CD1c-positive myeloid dendritic cell (primary cell): Measurements from ENCODE around the gene PTPN4.

ENCODE experiments used
- DNase-seq: peaks from one replicate; pipeline ENCODE4 v3.0.0-alpha.2; 2016; ENCODE audit errors: extremely low spot score

Gene PTPN4

DNA sequence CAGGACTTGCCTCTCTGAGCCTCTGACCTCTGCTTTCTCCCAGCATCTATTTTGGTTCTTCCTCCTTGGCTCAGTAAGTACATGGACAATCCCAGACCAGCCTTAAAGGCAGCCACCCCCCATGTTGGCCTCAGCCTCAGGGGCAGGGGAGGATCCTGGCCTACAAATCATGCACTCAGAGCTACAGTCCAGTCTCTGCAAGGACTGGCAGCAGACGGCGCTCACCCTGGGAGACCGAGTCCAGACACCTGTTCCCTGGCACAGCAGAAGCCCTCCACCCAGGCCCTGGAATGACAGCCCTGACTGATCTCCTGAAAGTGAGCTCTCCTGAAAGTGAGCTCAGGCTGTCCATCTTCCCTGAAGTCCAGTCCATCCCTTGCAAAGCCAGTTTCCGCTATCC, 25.7 kb upstream of the PTPN4 start:
- no peak for DNase-seq

DNA sequence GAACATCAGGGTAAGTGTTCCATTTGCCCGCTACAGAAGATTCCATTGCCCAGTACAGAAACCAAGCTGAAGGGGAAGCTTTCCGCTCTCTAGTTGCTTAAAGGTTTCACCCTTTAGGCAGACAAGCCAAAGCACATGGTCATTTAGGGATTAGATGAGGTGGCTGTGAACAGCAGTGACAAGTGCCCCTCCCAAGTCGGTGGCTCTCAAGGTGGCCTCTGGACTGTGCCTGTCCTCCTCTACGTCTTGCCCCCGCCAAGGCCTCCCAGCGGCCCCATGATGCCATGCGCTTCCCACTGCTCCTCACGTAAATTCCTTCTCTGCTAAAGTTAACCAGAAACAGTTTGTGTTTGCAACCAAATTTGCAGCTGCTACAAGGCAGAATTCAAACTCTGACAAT, 24.2 kb upstream of the PTPN4 start:
- no peak for DNase-seq

DNA sequence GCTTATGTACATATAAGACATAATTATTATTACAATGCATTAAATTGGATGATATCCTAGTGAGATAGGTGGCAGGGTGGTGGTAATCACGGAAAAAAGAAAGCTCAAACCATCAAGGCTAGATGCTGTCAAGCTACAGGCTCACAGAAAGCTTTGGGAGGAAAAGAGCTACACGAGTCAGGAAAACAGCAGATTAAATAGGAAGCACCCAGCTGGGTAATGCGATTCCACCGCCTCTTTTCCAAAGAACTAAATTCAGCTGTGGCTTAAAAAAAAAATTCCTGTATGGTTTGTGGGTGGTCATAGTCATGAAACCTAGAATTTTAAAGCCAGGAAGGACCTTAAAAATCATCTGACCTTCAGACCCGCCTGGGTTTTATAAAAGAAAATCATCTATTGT, 23.7 kb upstream of the PTPN4 start:
- DNase-seq, result no peak

DNA sequence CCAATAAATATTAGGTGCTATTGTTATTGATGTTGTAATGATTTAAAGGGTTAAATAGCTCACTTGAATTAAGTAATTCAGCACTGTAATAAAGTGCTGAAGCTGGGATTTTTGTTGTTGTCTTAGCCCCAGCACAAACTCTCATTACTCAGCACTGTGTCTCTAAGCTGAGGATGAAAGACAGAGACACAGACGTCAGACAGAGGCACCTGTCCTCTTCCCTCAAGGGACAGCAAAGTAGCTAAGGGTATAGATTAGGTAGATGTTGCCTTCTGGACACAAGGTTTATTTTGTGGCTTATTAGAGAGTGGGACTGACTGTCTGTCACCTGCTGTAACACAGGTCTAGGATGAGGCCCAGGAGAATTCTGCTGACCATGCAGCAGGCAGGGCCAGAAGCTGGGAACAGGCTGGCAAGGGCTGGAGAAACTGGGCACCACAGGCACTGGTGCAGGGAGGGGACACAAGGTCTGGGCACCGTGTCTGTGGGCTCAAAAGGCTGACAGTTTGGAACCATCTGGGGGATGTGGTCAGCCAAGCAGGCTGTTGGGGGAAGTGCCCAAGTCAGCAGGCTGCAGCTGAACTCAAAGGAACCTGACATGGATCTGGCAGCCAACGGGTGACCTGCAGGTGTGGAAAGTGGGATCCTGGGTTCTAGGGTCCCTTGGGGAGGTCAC, 20.0 kb upstream of the PTPN4 start:
- DNase-seq, result no peak

DNA sequence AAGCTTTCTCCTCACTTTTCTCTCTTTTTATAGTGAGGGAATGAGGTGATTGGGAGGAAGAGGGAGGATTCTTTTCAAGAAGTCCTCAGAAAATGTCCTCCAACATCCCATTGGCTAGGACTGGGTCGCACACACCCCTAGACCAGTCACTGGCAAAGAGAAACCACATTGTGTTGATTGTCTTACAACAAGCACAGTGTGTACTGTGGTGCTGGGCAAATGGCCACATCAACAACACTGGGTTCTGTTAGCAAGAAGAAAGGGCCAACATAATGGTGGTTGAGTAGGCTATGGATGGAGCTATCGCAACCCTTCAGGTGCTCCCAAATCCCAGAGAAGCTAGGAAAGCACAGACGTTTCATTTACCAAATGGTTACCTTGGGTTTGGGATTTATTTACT, 18.7 kb upstream of the PTPN4 start:
- no peak for DNase-seq

DNA sequence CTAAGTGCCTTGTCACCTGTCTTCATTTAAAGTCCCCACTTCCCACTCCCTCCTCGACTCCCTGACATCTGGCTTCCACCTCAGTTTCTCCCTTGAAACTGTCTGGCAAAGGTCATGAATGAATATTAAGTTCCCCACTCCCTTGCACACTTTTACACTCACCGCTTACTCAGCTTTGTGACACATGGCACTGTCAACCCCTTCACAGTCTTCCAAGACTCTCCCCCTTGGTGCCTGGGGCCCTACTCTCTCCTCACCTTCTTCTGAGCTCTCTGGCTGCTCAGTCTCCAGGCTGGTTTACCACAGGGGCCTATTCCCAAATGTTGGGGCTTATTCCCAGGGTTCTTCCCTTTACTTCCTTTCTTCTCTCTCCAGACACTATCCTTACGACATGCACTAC, 17.9 kb upstream of the PTPN4 start:
- no peak for DNase-seq

DNA sequence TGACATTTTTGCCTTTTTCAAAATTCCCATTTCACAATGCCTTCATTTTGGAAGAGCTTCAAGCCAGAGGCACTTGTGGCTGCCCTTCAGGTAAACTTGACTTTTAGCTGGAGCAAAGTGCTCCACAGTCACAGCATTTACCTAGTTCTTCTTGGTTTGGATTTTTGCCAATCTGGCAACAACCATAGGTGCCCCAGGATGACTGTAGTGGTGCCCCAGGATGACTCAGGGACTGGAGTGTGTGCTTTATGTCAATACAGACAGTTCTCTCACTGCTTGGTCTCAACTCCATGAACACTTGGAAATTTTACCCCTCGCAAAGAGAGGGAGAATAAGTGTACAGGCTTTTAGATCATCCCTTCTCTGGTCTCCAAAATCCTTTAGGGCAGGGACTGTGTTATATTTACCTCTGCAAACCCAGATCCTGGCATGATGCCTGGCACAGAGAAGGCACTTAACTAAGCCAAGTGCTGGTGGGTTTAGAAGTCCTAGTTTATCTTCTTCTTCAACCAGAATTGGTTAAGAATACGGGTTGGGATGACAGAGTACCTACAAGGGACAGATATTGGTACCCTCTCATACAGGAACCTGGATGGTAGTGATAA, 15.3 kb upstream of the PTPN4 start:
- DNase-seq, result no peak

DNA sequence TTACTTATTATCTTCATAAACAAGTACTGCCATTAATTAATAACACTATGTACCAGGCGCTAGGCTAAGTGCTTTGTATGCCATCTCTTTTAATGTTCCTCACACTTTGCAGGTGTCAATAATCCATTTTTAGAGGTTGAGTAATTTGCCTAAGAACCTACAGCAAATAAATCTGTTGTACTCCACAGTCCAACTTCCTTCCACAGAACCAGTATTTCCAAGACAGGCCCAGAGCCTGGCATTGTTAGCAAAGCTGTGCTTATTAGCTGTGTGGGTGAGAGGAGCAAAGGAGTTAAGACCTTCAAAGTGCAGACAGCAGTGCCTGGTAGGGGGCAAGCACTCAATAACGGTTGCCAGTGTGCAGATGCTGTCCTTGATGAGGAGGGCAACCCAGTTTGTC, 14.2 kb upstream of the PTPN4 start:
- no peak for DNase-seq

DNA sequence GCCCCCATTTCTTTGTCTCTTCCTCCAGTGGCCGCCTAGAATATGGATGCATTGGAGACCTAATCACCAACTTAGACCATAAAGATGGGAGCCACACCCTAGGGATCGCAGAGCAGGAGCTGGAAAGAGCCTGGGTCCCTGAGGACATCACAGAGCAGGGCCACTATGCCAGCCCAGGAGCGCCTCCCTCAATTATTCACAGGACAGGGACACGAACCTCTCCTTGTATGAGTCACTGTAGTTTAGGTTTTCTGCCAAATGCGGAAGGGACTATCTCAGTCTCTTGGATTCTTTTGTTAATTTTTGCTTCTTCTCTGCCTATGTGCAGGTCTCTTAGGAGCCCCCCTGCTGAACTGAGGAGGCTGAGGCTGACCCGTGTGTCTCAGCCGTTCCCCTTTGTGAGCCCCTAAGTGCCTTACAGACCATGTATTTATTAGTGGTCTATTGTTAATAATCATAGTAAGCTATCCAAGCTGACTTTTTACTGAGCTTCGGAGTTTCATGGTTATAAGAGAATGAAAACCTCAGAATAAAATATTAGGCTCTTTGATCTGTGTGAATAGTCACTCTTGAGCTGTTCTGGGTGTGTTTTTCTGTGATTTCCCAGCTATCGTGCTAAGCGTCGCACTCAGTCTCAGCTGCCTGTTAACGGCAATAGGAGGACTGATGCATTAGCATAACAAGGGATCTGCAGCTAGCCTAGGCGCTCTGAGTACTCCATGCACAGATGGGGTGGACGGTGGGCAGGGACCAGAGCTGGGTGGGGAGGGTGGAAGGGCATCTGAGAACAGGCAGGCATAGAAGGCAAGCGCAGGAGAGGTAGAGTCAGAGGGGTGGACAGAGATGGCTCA, 12.7 kb upstream of the PTPN4 start:
- no peak for DNase-seq

DNA sequence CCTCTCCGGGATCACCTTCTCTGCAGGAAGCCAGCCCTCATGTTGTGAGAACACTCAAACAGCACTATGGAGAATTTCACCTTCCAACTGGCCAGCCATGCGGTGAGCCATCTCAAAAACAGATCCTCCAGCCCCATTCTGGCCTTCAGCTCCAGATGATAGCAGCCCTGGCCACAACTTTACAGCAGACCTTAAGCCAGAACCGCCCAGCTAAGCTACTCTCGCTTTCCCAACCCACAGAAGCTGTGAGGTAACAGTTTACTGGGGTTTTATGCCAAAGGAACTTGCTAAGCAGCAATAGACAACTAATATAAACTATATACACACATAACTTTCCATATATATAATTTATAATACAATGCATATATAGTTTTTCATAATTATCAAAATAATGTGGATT, 11.6 kb upstream of the PTPN4 start:
- no peak for DNase-seq

DNA sequence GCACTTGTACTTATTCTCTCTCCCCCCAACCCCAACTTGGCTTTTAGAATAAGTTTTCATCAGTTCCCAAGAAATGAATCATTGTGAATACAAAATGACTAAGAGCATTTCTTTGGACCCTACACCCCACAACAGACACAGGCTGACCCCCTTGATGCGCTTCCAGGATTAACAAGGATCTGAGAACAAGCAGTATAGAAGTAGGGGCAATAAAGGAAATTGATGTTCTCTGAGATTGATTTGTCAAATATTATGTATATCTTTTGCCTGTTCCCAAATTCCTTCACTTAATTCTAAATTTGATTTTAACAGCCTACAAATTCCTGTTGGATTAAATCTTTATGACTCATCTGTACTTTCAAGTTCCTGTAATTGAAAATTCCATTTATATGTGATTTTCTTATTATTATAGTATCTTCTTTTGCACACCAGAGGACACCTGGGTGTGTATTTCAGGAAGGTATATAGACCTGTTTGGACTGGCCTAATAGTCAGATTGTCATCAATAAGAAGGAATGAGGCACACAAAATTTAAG, 10.2 kb upstream of the PTPN4 start:
- DNase-seq, result no peak

DNA sequence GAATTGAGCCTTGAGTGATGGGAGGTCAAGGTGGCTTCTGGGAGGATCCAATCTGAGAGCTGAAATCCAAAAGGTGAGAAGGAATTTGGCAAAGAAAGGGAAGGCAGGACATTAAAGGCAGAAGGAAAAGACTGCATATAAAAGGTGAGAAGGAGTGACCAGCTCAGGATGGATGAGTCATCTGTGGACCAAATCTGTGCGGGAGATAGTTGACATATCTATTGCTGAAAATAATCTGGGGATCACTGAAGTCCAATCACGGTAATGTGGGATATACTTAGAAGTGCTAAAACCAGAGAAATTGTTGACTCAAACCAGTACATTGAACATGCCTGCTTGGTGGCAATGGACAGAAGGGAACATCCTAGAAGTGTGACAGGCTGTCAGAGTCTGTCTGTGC, 8.0 kb upstream of the PTPN4 start:
- DNase-seq, result no peak

DNA sequence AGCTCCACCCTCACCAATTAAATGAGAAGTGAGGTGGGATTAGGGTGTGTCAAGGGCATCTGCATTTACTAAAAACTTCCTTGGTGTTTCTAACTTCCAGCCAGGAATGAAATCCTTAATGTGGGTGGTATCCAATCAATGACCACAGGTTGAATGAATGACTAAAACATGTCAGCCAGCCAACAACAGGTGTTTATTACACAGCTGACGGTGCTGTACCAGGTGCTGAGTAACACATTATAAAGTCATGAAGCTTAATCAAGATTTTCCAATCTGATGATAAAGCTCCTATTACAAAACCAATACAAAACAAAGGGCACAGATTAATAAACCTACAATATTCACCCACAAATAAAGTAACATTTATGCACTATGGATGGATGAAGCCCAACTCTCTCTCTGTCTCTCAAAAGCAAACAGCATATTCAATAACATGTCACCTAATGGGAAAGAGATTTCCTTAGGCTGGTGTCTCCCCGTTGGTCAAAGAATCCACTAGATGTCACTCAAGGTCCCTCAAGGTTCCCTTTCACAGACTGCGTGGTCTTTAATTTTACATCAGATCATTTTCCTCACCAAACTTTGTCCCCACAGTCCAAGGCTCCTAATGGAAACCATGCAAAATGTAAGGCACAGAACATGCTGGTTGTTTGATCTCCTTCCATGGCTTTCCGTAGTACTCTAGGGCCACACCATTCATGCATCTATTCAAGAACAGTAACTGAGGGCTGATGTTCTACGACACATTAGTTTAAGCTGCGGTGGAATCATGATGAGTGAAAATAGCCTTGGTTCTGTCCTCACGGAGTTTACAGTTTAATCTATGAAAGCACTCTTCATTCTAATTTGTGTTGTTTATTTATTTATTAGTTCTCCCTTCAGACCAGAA, 6.4 kb upstream of the PTPN4 start:
- DNase-seq, result peak; percentile 58

DNA sequence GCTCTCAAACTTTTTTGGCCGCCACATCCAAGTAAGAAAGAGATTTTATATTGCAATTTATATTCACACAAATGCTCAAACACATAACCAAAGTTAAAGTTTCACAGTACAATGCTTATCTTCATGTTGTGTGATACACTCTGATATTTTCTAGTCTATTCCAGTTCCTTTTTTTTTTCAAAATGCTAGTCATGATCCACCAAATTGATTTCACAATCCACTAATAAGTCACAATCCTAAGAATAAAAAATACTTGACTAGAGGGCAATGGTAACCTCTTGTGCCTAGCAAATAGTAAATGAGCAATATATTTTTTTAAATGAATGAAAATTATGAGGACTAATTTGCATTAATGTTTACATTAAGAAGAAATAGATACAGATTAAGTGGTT, 5.8 kb upstream of the PTPN4 start:
- DNase-seq, result peak; percentile 67

DNA sequence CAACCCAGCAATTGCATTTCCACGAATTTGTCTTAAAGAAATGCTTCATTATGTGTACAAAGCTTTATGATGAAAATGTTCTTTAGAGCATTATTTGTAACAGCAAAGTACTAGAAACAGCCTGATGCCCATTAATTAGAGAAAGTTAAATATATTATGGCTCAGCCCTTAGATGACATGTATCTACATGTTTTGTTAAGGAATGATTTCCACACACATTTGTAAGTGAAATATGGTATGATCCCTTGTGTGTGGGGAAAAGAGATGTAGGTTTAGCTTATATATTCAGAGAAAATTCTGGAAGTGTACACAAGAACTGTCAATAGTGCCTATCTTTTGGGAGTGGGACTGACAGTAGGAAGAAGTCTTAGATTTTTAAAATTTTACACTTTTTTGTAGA, 3.8 kb upstream of the PTPN4 start:
- no peak for DNase-seq

DNA sequence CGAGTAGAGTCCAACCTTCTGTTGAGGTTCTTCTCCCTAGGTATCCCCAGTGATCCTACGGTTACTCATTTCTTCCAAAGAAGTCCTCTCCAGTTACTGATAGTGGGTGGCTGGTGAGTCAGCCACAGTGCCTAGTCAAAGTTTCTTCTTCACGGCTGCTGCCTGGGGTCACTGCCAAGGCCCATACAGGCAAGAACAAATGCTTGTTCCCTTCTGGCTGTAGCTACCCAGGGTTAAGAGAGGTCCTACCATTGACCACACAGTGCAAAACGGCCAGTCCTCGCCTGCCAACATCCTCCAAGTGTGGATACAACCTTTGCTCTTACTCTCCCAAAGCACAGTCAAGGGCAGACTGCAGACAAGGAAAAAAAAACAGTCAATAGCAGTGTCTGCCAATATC, 2.9 kb upstream of the PTPN4 start:
- peak; percentile 78 for DNase-seq

DNA sequence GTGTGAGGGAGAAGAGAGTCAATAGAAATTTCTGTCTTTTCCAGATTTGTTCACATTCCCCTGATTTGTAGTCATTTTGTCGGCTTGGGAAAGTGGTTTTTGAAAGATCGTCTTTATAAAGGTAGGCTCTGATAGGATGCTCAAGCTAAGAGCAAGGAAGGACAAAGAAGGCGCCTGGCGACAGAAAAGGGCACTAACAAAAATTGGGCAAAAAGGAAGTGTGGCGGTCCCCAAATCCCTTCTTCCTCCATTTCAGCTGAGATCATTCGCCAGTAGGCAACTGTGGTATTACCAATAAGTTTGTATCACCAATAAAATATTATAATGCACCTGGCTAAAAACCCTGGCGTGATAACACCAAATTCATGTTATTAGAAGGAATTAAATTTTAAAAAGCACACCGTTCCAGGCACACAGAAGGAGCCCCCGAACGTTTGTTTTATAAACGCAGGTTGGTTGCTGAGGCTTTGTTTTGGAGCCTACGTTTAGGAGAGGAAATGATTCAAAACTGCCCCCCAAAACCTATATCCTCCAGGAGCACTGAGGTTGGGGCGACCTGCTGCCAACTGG, 756 bp upstream of the PTPN4 start:
- no peak for DNase-seq

DNA sequence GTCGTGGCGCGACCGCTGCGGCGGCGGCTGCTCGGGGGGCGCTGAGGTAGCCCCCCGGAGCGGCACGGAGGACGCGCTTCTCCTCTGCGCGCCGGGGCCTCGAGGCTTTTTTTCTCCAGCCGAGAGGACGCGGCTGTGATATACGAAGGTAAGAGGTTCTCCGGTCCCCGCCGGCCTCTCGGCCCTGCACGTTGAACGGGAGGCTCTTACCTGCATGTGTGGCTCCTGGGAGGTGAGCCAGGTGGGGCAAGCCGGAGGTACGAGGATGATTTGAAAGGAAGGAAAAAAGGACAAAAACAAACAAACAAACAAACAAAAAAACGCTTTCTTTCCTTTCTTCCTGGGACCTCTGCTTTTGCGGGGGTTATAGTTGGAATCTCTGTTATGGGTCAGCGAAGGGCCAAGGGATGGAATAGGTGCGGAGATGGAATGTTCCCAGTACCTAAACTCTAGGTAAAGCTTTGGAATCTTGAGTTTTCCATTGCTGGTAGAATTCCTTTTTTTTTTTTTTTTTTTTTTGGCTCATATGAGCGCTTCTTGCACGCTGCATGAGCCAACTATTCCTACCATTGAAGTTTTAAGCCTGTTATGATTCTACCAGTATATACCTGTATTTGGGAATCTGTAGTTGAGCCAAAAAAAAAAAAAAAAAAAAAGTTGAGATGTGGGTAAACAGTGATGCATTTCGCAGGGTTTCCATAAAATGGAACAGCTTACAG, 674 bp downstream of the PTPN4 start:
- no peak for DNase-seq

DNA sequence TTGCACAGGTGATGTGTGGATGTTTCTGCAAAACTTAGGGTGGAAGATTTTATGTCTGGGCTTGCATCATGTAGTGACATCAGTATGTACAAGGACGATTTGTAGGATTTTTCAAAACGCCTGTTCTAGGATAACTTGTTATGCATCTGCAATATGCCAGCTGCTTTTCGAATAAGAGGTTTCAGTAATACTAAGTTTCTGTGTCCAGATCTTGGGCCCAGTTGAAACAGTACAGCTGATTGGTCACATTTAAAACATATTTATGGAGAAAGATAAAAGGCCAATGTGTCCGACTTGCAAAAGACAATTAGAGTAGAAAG, 1.2 kb downstream of the PTPN4 start:
- no peak for DNase-seq

DNA sequence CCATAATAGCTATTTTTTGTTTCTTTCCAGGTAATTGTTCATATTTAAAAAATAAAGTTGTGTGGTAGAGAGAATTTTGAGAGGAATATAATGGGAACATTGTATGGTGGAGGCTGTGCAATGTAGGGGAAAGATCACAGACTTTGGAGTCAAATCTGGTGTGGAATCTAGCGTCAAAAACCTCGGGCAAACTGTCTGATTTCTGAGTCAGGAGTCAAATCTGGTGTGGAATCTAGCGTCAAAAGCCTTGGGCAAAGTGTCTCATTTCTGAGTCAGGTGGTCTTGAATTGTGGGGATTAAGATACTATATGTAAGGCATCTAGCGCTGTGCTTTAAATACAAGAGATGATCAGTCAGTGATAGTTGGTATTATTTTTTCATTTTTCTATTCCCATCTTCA, 5.1 kb downstream of the PTPN4 start:
- no peak for DNase-seq

DNA sequence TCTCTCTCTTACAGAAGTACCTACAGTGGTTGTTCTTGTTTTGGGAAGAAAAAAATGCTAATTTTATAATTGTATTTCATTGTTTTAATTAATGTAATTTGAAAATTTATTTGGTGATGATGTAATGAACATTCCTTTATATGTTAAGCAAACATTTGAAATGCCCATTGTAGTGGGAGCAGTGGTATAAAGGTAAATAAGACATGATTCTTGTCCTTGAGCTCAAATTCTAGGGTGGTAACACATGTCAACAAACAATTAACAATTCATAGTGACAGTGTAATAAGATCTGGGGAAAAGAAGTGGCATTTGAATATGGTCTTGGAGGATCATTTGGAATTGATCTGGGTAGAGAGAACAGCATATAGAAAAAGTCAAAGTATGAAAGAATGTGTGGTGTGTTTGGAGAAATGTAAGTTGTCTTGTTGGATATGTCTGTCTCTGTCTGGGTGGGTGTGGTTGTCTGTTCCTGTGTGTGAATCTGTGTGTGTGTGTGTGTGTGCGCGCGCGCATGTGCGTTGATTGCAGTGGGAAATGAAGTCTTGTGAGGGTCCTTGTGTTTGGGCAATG, 5.8 kb downstream of the PTPN4 start:
- no peak for DNase-seq
